Thyroid gland (tissue), 4 donors: ENCODE results near the gene SMIM14. TPM values are rescaled to one million over a fixed set of nuclear protein-coding genes. Genes with fewer than 3 reads are reported as not detected.

ENCODE experiments used
- DNase-seq, 2 donors: peaks; one replicate each; pipeline ENCODE4 v3.0.0-alpha.2; 2019
- H3K27ac ChIP-seq, 3 donors: fragments of 200-600 bp; sonication (generic); 1 replicate in 2 of 3; 2 replicates in 1 of 3; pipeline ENCODE4 v1.5.1; 2016 to 2019; ENCODE audit warnings: mild to moderate bottlenecking in 1 of 3, moderate library complexity in 1 of 3
- H3K27me3 ChIP-seq: fragments of 200-600 bp; sonication (generic); one replicate; pipeline ENCODE4 v1.5.1; 2019
- H3K36me3 ChIP-seq, 2 donors: fragments of 200-600 bp; sonication (generic); one replicate each; pipeline ENCODE4 v1.5.1; 2016 to 2019
- H3K4me1 ChIP-seq, 2 donors: fragments of 200-600 bp; sonication (generic); one replicate each; pipeline ENCODE4 v1.5.1; 2017 to 2019
- H3K4me3 ChIP-seq, 3 donors: fragments of 200-600 bp; sonication (generic); replicated peaks in 1 of 3; 1 replicate in 2 of 3; 2 replicates in 1 of 3; pipeline ENCODE4 v1.5.1; 2016; ENCODE audit warnings: mild to moderate bottlenecking in 1 of 3
- H3K9me3 ChIP-seq: fragments of 200-600 bp; sonication (generic); one replicate; pipeline ENCODE4 v1.5.1; 2017
- POLR2A ChIP-seq, 2 donors: fragments of 450-650 bp; IDR thresholded peaks; one replicate each; pipeline ENCODE4 v1.6.1; 2017; ENCODE audit warnings: antibody characterized with exemption in 2 of 2, mild to moderate bottlenecking in 2 of 2, moderate library complexity in 1 of 2
- WGBS, 2 donors: methylation state at CpG; one replicate each; pipeline ENCODE4 v1.1.5; 2017; 5-methylcytosine and 5-hydroxymethylcytosine counted together
- intact Hi-C: fragments of 100-400 bp; cut with DNase I; formaldehyde crosslinking; loops from one replicate; pipeline ENCODE4 v1.15.1; 2023
- total RNA-seq, 4 donors: library from RNA; depleted of rRNA; stranded (reverse); fragments of >200 nt; gene quantifications; one replicate each; pipeline ENCODE4 v1.2.3, GENCODE V29; 2016
- TF ChIP-seq, protein P1 (sequence below), 6 experiments: fragments of 200-600 bp in 3 of 6; fragments of 450-650 bp in 3 of 6; sonication (generic) in 3 of 6; IDR thresholded peaks; one replicate each; pipeline ENCODE4 v1.5.1; 2016 to 2019; ENCODE audit warnings: antibody characterized with exemption in 6 of 6, mild to moderate bottlenecking in 2 of 6, inconsistent platforms in 1 of 6, moderate library complexity in 1 of 6

The SMIM14 gene
- total RNA-seq, 4 donors from 2014 or later: 52.1 to 72.3 (median 59.2) TPM

DNA sequence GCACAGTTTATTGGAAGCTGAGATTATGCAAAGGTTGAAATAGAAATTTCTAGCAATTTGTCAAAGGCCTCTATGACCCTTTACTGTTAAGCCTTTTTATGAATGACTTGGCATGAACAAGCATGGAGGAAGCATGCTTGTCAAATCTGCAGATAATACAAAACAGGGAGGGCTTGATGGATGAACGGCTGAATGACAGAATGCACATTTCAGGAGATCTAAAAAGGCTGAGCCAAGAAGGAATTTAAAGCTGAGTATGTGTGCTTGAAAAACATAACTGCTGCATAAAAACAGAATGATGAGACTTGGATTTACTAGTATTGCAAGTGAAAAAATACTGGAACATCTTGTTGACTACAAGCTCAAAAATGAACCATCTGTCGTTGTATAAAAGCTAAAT is 30.2 kb upstream of the SMIM14 start:
- no peaks in the 10 kb centered on the region for H3K4me1 ChIP-seq
- intact Hi-C loops: no loop called here
- no peak for TF ChIP-seq POLR2A (IDR thresholded peaks at IDR 0.05)
- TF ChIP-seq, protein P1, sequence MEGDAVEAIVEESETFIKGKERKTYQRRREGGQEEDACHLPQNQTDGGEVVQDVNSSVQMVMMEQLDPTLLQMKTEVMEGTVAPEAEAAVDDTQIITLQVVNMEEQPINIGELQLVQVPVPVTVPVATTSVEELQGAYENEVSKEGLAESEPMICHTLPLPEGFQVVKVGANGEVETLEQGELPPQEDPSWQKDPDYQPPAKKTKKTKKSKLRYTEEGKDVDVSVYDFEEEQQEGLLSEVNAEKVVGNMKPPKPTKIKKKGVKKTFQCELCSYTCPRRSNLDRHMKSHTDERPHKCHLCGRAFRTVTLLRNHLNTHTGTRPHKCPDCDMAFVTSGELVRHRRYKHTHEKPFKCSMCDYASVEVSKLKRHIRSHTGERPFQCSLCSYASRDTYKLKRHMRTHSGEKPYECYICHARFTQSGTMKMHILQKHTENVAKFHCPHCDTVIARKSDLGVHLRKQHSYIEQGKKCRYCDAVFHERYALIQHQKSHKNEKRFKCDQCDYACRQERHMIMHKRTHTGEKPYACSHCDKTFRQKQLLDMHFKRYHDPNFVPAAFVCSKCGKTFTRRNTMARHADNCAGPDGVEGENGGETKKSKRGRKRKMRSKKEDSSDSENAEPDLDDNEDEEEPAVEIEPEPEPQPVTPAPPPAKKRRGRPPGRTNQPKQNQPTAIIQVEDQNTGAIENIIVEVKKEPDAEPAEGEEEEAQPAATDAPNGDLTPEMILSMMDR (IDR thresholded peaks at IDR 0.05): no peak
- H3K27me3 ChIP-seq: no peaks in the 10 kb centered on the region
- no peak overlapping the region for H3K4me3 ChIP-seq
- no peak overlapping the region for H3K27ac ChIP-seq
- 78 to 80% methylated on average over 2 of the region's 2 CpGs for WGBS, 2 donors
- no peaks in the 10 kb centered on the region for H3K36me3 ChIP-seq
- H3K9me3 ChIP-seq: no peaks in the 10 kb centered on the region
- no peak for DNase-seq

DNA sequence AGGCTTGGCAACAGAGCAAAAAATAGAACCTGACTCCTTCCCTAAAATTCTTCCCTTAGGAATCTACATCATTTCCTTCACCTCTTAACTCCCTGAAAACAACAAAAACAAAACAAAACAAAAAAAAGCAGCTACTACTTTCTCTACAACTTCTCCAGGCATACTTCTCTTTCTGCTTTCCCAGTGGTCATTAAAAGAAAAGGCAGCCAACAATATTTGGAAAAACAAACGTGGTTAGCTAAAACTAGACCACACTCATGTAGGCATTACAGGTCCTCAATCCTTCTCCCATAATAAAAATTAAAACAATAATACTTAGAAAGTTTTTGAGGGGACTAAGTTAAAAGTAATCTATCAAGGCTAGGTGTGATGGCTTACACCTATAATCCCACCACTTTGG is 29.0 kb upstream of the SMIM14 start:
- intact Hi-C loops: no loop called here
- Histone ChIP-seq H3K4me3 (no peak overlapping the region), H3K27me3 (no peaks in the 10 kb centered on the region), H3K9me3 (no peaks in the 10 kb centered on the region), H3K36me3 (no peaks in the 10 kb centered on the region), H3K4me1 (no peaks in the 10 kb centered on the region), H3K27ac (no peak overlapping the region)
- DNase-seq: no peak
- WGBS, 2 donors: 49 to 54% methylated on average over 1 of the region's 1 CpG
- no peak for TF ChIP-seq POLR2A (IDR thresholded peaks at IDR 0.05)
- TF ChIP-seq, protein P1 (IDR thresholded peaks at IDR 0.05): no peak

DNA sequence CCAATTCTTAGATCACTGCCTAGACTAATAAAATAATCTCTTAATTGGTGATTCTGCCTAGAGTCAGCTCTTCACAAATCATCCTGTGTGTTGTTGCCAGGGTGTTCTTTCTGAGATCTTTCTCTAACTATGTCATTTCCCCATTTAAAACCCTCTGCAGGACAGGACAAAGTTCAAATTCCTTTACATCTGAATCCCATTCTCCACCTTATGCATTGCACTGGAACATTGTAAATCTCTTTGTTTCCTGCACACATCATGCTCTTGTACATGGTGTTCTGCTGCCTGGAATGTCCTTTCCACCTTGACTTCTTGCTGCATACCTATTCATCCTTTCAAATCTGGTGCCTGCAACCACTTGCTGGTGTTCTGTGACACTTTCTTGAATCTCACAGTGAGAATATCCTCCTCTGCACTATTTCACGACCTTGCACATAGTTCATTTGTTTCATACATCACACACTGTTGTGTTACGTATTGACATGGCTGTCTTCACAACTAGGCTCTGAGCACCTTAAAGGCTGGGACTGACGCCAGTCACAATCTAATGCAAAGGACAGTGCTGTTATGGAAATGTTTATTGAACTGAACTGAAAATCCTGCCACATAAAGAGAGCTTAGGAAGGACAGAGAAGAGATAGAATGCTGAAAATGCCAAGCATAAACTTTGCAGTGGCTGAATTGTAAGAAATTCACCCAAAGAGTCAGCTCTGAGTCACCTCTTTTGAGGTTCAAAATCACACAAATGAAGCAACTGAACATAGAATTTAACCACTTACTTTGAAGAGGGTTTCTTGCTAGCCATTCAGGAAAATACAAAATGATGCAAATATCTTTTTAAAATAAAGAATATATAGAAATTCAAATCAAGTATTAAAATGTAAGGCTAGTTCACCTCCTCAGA is 26.4 kb upstream of the SMIM14 start:
- no peak for DNase-seq
- WGBS, 2 donors: 86 to 88% methylated on average over 3 of the region's 3 CpGs
- no peaks in the 10 kb centered on the region for H3K36me3 ChIP-seq
- H3K4me3 ChIP-seq: no peak overlapping the region
- no peaks in the 10 kb centered on the region for H3K4me1 ChIP-seq
- no peaks in the 10 kb centered on the region for H3K27me3 ChIP-seq
- intact Hi-C loops: no loop called here
- no peaks in the 10 kb centered on the region for H3K9me3 ChIP-seq
- no peak overlapping the region for H3K27ac ChIP-seq
- TF ChIP-seq, protein P1 (IDR thresholded peaks at IDR 0.05): no peak
- no peak for TF ChIP-seq POLR2A (IDR thresholded peaks at IDR 0.05)

DNA sequence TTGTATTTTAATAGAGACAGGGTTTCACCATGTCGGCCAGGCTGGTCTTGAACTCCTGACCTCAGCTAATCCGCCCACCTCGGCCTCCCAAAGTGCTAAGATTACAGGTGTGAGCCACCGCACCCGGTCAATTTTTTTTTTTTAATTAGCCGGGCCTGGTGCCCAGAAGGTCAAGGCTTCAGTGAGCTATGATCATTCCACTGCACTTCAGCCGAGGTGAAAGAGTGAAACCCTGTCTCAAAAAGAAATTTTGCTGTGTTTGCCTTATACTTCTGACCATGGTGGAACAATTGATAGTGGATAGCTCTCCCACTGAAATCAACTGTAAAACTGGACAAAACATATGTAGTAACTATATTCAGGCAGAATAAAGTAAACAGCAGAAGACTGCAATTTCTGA is 24.0 kb upstream of the SMIM14 start:
- TF ChIP-seq, protein P1 (IDR thresholded peaks at IDR 0.05): no peak
- TF ChIP-seq POLR2A (IDR thresholded peaks at IDR 0.05): no peak
- Histone ChIP-seq H3K4me1 (no peaks in the 10 kb centered on the region), H3K9me3 (no peaks in the 10 kb centered on the region), H3K36me3 (no peaks in the 10 kb centered on the region), H3K27me3 (no peaks in the 10 kb centered on the region), H3K4me3 (no peak overlapping the region), H3K27ac (no peak overlapping the region)
- DNase-seq: no peak
- WGBS, 2 donors: 91 to 93% methylated on average over 7 of the region's 7 CpGs
- intact Hi-C loops: no loop called here

DNA sequence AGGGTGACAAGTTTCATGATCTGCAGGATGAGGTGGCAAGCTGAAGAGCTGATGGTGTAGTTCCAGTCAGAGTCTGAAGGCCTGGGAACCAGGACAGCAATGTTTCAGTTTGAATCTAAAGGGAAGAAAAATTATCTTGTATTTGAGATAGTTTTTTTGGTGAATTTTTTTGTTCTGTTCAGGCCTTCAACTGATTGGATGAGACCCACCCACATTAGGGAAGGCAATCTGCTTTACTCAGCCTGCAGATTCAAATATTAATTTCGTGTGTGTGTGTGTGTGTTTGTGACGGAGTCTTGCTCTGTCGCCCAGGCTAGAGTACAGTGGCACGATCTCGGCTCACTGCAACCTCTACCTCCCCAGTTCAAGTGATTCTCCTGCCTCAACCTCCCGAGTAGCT is 22.1 kb upstream of the SMIM14 start:
- H3K9me3 ChIP-seq: no peaks in the 10 kb centered on the region
- 92 to 94% methylated on average over 6 of the region's 6 CpGs for WGBS, 2 donors
- H3K27ac ChIP-seq: no peak overlapping the region
- DNase-seq: no peak
- no peak for TF ChIP-seq POLR2A (IDR thresholded peaks at IDR 0.05)
- TF ChIP-seq, protein P1 (IDR thresholded peaks at IDR 0.05): no peak
- no peak overlapping the region for H3K4me3 ChIP-seq
- no peaks in the 10 kb centered on the region for H3K4me1 ChIP-seq
- no peaks in the 10 kb centered on the region for H3K36me3 ChIP-seq
- no peaks in the 10 kb centered on the region for H3K27me3 ChIP-seq
- intact Hi-C loops: no loop called here
